Ishikawa (cell line): ENCODE measurements around the gene SPATA6L.

Experiments used
- CEBPB ChIP-seq: IDR thresholded peaks from 2 replicates; pipeline ENCODE4 v1.6.1; 2012
- CREB1 ChIP-seq: IDR thresholded peaks from 2 replicates; pipeline ENCODE4 v1.6.1; 2012; ENCODE audit warnings: low read depth
- EGR1 ChIP-seq: IDR thresholded peaks from 2 replicates; pipeline ENCODE4 v1.6.1; 2012
- EP300 ChIP-seq: IDR thresholded peaks from 2 replicates; pipeline ENCODE4 v1.6.1; 2012; ENCODE audit warnings: borderline replicate concordance
- RAD21 ChIP-seq: IDR thresholded peaks from 2 replicates; pipeline ENCODE4 v1.6.1; 2012; ENCODE audit warnings: low read depth
- TAF1 ChIP-seq: IDR thresholded peaks from 2 replicates; pipeline ENCODE4 v1.6.1; 2012; ENCODE audit warnings: low read depth, mild to moderate bottlenecking
- TCF12 ChIP-seq: IDR thresholded peaks from 2 replicates; pipeline ENCODE4 v1.6.1; 2012; ENCODE audit warnings: low read depth

GRCh38 chr9:4701526-4701925 lies 35.2 kb upstream of the SPATA6L start:
- TF ChIP-seq EGR1 (no peak), CEBPB (no peak), EP300 (no peak), TAF1 (no peak), TCF12 (no peak), RAD21 (no peak), CREB1 (no peak)
